ENCODE data around the gene SPAG16.

DNA sequence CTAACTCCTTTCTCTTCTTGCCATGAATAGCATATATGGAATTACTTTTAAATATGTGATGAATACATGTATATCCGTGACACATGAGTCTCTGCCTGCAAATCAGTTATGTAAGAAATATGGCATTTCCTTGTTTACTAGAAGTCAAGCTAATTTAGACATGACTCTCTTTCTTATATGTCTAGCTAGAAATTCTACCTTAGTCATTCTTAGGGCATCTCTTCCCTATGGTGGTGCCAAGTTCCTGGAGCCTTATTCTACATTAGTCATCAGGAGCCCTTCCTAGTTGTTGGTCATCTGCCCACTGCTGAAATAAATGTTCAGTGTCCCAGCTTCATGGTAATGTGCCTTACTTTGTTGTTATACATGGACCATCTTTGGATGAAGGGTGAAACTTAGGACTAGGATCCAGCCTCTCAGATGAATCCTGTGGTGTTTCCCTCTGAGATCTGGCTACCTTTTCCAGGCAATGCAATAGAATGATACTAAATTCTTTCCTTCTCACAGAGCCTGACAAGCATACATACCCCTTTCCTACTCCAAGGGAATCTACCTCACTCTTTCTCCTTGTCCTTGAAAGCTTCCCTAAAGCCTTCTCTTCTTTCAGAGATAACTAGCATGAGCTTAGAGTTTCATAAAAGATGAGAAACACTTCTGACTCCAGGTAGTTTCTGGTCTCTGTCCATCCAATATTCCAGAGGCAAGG is 711.3 kb downstream of the SPAG16 start:
- TF ChIP-seq, protein P1, sequence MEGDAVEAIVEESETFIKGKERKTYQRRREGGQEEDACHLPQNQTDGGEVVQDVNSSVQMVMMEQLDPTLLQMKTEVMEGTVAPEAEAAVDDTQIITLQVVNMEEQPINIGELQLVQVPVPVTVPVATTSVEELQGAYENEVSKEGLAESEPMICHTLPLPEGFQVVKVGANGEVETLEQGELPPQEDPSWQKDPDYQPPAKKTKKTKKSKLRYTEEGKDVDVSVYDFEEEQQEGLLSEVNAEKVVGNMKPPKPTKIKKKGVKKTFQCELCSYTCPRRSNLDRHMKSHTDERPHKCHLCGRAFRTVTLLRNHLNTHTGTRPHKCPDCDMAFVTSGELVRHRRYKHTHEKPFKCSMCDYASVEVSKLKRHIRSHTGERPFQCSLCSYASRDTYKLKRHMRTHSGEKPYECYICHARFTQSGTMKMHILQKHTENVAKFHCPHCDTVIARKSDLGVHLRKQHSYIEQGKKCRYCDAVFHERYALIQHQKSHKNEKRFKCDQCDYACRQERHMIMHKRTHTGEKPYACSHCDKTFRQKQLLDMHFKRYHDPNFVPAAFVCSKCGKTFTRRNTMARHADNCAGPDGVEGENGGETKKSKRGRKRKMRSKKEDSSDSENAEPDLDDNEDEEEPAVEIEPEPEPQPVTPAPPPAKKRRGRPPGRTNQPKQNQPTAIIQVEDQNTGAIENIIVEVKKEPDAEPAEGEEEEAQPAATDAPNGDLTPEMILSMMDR (conservative IDR thresholded peaks at IDR 0.05; ENCODE audit: low read depth, low read length): no peak
- TF ChIP-seq EZH2 (IDR thresholded peaks at IDR 0.05; ENCODE audit: low read length, unreplicated experiment) (no peak), EZH2phosphoT487 (IDR thresholded peaks at IDR 0.05; ENCODE audit: borderline replicate concordance, low read length) (no peak)
